Esophagus muscularis mucosa (tissue), 4 donors: ENCODE data around the gene ATP5F1D.

Experiments
- CTCF ChIP-seq, 3 experiments: fragments of 200-600 bp in 2 of 3; fragments of 450-650 bp in 1 of 3; sonication (generic) in 2 of 3; IDR thresholded peaks; one replicate each; pipeline ENCODE4 v1.5.1; 2017 to 2019; ENCODE audit warnings: antibody characterized with exemption in 3 of 3, mild to moderate bottlenecking in 2 of 3, moderate library complexity in 1 of 3
- EP300 ChIP-seq: sonication (generic); formaldehyde crosslinking; IDR thresholded peaks from one replicate; pipeline ENCODE4 v1.6.1; 2017; ENCODE audit warnings: antibody characterized with exemption
- POLR2A ChIP-seq: fragments of 450-650 bp; IDR thresholded peaks from one replicate; pipeline ENCODE4 v1.6.1; 2017; ENCODE audit warnings: antibody characterized with exemption, moderate library complexity, mild to moderate bottlenecking, low read depth

GRCh38 chr19:1288226-1288612 is 46.7 kb downstream of the ATP5F1D start:
- TF ChIP-seq CTCF (IDR thresholded peaks at IDR 0.05) (no peak), EP300 (no peak), POLR2A (no peak)
